Kidney epithelial cell (primary cell): Measurements from ENCODE around the gene HECTD1. TPM values are rescaled to one million over a fixed set of nuclear protein-coding genes. Genes with fewer than 3 reads are reported as not detected.
"Not testable (repeated sequence)": the region's sequence is repeated elsewhere in the genome, so short reads cannot be mapped to it uniquely, and the experiment has no call there.

Source experiments
- DNase-seq: peaks from one replicate; pipeline ENCODE4 v3.0.0-alpha.2; 2010; ENCODE audit warnings: low read depth
- H3K27me3 ChIP-seq: 2 replicates; pipeline ENCODE4 v1.6.0; 2011; ENCODE audit warnings: low read length; ENCODE audit not compliant: control insufficient read depth, insufficient read depth
- H3K36me3 ChIP-seq: 2 replicates; pipeline ENCODE4 v1.5.1; 2011; ENCODE audit warnings: low read length; ENCODE audit not compliant: control insufficient read depth, insufficient read depth
- H3K4me3 ChIP-seq: 2 replicates; pipeline ENCODE4 v1.5.1; 2011; ENCODE audit warnings: low read depth, mild to moderate bottlenecking, control low read depth, low read length
- CTCF ChIP-seq: IDR thresholded peaks from 2 replicates; pipeline ENCODE4 v1.5.1; 2011; ENCODE audit warnings: mild to moderate bottlenecking, moderate library complexity, low read length, control low read depth, inconsistent platforms; ENCODE audit not compliant: insufficient read depth, poor library complexity, severe bottlenecking
- total RNA-seq: library from RNA; depleted of rRNA; stranded (reverse); fragments of >200 nt; gene quantifications from 2 replicates; pipeline ENCODE4 v1.2.3, GENCODE V29; 2015

The HECTD1 gene
- total RNA-seq, 1 donor from 2014 or later, result 118 TPM

GRCh38 chr14:31057035-31057434 lies 150.6 kb downstream of the HECTD1 start:
- Histone ChIP-seq H3K36me3 (no peaks in the 10 kb centered on the region), H3K4me3 (no peak overlapping the region), H3K27me3 (no peaks in the 10 kb centered on the region)
- DNase-seq, result no peak
- TF ChIP-seq CTCF, result no peak

DNA sequence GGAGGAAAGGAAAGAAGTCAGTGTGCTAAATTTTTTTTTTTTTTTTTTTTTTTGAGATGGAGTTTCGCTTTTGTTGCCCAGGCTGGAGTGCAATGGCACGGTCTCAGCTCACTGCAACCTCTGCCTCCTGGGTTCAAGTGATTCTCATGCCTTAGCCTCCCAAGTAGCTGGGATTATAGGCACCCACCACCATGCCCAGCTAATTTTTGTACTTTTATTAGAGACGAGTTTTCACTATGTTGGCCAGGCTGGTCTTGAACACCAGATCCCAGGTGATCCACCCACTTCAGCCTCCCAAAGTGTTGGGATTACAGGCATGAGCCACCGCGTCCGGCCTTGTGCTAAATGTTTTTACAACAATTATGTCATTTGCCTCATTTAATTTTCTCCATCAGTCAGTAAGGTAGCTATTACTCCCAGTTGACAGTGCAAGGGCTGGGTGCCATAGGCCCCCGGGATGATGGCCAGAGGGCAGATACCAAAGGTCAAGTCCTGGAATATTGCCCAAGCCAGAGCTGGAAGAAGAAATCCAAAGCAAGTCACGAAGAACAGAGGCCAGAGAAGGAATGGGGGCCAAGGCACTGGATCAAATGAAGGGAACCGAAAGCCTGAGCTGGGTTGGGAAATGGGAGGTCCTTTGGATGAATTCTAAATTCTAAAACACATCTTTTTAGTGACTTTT lies 154.5 kb downstream of the HECTD1 start:
- DNase-seq, H3K27me3 ChIP-seq, H3K36me3 ChIP-seq, H3K4me3 ChIP-seq: not testable (repeated sequence)

DNA sequence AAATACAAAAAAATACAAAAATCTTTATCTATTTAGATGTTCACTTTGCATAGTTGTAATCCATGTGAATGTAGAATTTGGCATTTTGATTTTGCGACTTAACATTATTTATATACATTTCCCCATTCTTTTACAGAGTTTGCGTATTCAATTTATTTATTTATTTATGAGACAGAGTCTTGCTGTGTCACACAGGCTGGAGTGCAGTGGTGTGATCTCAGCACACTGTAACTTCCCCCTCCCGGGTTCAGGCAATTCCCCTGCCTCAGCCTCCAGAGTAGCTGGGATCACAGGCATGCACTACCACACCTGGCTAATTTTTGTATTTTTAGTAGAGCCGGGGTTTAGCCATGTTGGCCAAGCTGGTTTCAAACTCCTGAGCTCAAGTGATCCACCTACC lies 156.1 kb downstream of the HECTD1 start:
- no peak for TF ChIP-seq CTCF
- no peaks in the 10 kb centered on the region for H3K27me3 ChIP-seq
- H3K36me3 ChIP-seq, result no peaks in the 10 kb centered on the region
- no peak overlapping the region for H3K4me3 ChIP-seq
- no peak for DNase-seq

- H3K27me3 ChIP-seq, result no peaks in the 10 kb centered on the region
- TF ChIP-seq CTCF, result no peak
- no peaks in the 10 kb centered on the region for H3K36me3 ChIP-seq
- DNase-seq, result no peak
- no peak overlapping the region for H3K4me3 ChIP-seq
Observed at GRCh38 chr14:31051023-31051422, 156.6 kb downstream of the HECTD1 start.

Other genes starting within 250 kb of the HECTD1 start
- gene AP4S1, start 182.1 kb downstream of the HECTD1 start, total RNA-seq, result 5.5 and 16.0 TPM in 2 replicates
- 30.5 and 34.2 TPM in 2 replicates for gene STRN3, start 181.4 kb downstream of the HECTD1 start, total RNA-seq
- 12.4 and 18.8 TPM in 2 replicates for gene HEATR5A, start 212.8 kb upstream of the HECTD1 start, total RNA-seq
- 30.0 and 44.6 TPM in 2 replicates for gene DTD2, start 249.7 kb upstream of the HECTD1 start, total RNA-seq